ENCODE results near the gene CBFA2T2.
"Not testable (repeated sequence)": the region's sequence is repeated elsewhere in the genome, so short reads cannot be mapped to it uniquely, and the experiment has no call there.

GRCh38 chr20:33646959-33647602 lies 157.2 kb downstream of the CBFA2T2 start:
- TF ChIP-seq EP300 (IDR thresholded peaks at IDR 0.05): not testable (repeated sequence)
- TF ChIP-seq, protein P1, sequence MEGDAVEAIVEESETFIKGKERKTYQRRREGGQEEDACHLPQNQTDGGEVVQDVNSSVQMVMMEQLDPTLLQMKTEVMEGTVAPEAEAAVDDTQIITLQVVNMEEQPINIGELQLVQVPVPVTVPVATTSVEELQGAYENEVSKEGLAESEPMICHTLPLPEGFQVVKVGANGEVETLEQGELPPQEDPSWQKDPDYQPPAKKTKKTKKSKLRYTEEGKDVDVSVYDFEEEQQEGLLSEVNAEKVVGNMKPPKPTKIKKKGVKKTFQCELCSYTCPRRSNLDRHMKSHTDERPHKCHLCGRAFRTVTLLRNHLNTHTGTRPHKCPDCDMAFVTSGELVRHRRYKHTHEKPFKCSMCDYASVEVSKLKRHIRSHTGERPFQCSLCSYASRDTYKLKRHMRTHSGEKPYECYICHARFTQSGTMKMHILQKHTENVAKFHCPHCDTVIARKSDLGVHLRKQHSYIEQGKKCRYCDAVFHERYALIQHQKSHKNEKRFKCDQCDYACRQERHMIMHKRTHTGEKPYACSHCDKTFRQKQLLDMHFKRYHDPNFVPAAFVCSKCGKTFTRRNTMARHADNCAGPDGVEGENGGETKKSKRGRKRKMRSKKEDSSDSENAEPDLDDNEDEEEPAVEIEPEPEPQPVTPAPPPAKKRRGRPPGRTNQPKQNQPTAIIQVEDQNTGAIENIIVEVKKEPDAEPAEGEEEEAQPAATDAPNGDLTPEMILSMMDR (IDR thresholded peaks at IDR 0.05): not testable (repeated sequence)

All from tibial nerve (tissue), 4 donors.